Measurements from ENCODE around the gene VWF.

GRCh38 chr12:6065863-6066199 is 58.6 kb downstream of the VWF start:
- TF ChIP-seq POLR2AphosphoS5 (IDR thresholded peaks at IDR 0.05; ENCODE audit: borderline replicate concordance, low read depth, low read length), result no peak
- no peak for TF ChIP-seq EZH2 (IDR thresholded peaks at IDR 0.05)
